ENCODE data around the gene PHACTR3.

Gene PHACTR3

GRCh38 chr20:59579404-59580145 is 24.8 kb upstream of the PHACTR3 start:
- DNase-seq (ENCODE audit: low read depth): no peak
- TF ChIP-seq CTCF (IDR thresholded peaks at IDR 0.05; ENCODE audit: low read depth, low read length, missing control alignments): no peak
- H3K4me3 ChIP-seq (ENCODE audit: low read depth, low read length): no peak overlapping the region

DNA sequence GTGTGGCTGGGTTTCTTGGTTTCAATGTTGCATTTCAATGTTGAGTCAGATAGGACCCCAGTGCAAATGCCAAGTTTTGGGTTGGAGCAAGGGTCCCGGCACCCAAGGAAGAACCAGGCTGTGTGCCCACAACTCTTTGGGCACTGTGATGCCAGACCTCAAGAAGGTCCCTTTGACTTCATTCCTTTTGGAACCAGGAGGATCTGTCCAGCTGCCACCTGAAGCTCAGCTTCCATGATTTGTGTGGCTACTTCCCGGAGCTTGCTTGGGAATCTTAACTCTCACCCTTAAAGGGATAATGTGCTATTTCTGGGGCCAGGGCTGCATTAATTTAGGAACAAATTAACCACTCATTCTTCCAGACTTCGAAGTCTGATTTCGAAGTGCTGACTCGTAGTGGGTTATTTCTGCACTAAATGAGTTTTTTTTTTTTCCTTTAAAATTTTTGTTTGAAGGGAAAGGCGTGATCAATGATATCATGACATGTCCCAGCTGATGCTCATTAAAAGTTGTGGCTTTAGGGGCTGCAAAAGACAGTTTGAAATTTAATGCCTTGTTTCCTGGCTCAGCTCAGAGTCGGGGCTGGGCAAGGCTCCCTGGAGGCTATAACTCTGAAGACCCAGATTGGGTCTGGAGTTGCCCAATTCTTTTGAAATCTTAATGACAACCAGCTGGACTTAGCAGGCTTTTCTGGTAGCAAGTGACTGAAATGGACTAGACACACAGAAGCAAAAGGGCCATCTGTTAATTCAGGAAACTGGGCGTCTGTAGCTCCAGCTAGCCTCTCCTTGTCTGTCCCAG is 24.0 kb upstream of the PHACTR3 start:
- TF ChIP-seq CTCF (IDR thresholded peaks at IDR 0.05; ENCODE audit: low read depth, low read length, missing control alignments): no peak

DNA sequence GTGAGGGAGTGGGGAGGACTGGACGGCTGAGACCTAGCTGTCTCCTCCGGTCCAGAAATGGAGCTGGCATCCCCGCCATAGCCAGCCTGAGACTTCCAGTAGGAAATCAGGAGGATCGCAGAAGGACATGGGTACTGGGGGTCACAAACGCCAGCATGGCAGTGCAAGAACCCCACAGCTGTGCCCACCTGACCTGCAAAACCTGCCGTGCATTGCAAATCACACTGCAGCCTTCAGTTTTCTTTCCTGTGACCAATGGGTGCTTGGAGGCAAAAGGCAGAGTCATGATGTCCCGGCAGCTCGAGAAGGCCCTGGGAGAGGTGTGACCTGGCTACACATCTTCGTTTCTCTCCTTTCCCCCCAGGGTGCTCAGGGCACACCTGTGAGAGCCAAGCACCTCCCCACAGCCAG is 23.3 kb upstream of the PHACTR3 start:
- H3K4me3 ChIP-seq (ENCODE audit: low read depth, low read length): no peak overlapping the region
- no peak for DNase-seq (ENCODE audit: low read depth)
- TF ChIP-seq CTCF (IDR thresholded peaks at IDR 0.05; ENCODE audit: low read depth, low read length, missing control alignments): no peak

More for the DNA sequence above, 24.0 kb upstream of the PHACTR3 start:
- no peak for DNase-seq (ENCODE audit: low read depth)
- no peak overlapping the region for H3K4me3 ChIP-seq (ENCODE audit: low read depth, low read length)

- H3K4me3 ChIP-seq (ENCODE audit: low read depth, low read length): no peak overlapping the region
- DNase-seq (ENCODE audit: low read depth): no peak
Observed at GRCh38 chr20:59581993-59582679, 22.2 kb upstream of the PHACTR3 start.

GRCh38 chr20:59583428-59584277 is 20.7 kb upstream of the PHACTR3 start:
- DNase-seq (ENCODE audit: low read depth): no peak

More at GRCh38 chr20:59581993-59582679, 22.2 kb upstream of the PHACTR3 start:
- no peak for TF ChIP-seq CTCF (IDR thresholded peaks at IDR 0.05; ENCODE audit: low read depth, low read length, missing control alignments)

More at GRCh38 chr20:59583428-59584277, 20.7 kb upstream of the PHACTR3 start:
- H3K4me3 ChIP-seq (ENCODE audit: low read depth, low read length): no peak overlapping the region
- no peak for TF ChIP-seq CTCF (IDR thresholded peaks at IDR 0.05; ENCODE audit: low read depth, low read length, missing control alignments)

All from GM12864 (cell line).